CD4-positive, alpha-beta memory T cell (primary cell): ENCODE results near the gene TEKT3. TPM values are rescaled to one million over a fixed set of nuclear protein-coding genes. Genes with fewer than 3 reads are reported as not detected.

ENCODE experiments used
- CTCF ChIA-PET: fragments of 350-600 bp; sonication (Branson Sonifier 250); formaldehyde crosslinking; loops from one replicate; lab custom pipeline; 2021; ENCODE audit warnings: inconsistent platforms; ENCODE audit not compliant: partially characterized antibody; lab: Charles Lee
- POLR2A ChIA-PET: fragments of 350-600 bp; sonication (Branson Sonifier 250); formaldehyde crosslinking; loops from one replicate; lab custom pipeline; 2021; ENCODE audit not compliant: partially characterized antibody; lab: Charles Lee
- DNase-seq, 5 donors: peaks; one replicate each; pipeline versions ENCODE4 v3.0.0 to v3.0.0-alpha.2; 2020 to 2022; ENCODE audit warnings: mixed read lengths in 1 of 5
- H3K27ac ChIP-seq: one replicate; pipeline ENCODE4 v1.7.0; 2013; ENCODE audit warnings: low read depth, low read length
- H3K27me3 ChIP-seq: 2 replicates; pipeline ENCODE4 v1.7.0; 2013; ENCODE audit warnings: mild to moderate bottlenecking, low read length, moderate library complexity; ENCODE audit not compliant: insufficient read depth
- H3K36me3 ChIP-seq: 2 replicates; pipeline ENCODE4 v1.7.0; 2013; ENCODE audit warnings: mild to moderate bottlenecking, low read length, moderate library complexity; ENCODE audit not compliant: insufficient read depth
- H3K4me1 ChIP-seq: 2 replicates; pipeline ENCODE4 v1.7.0; 2013; ENCODE audit warnings: mild to moderate bottlenecking, low read length, moderate library complexity; ENCODE audit not compliant: insufficient read depth
- H3K4me3 ChIP-seq, 2 donors: one replicate each; pipeline ENCODE4 v1.7.0; 2013; ENCODE audit warnings: low read length in 2 of 2, mild to moderate bottlenecking in 1 of 2
- H3K9me3 ChIP-seq, 2 donors: one replicate each; pipeline ENCODE4 v1.7.0; 2013; ENCODE audit warnings: low read length in 2 of 2, control low read depth in 1 of 2; ENCODE audit not compliant: control insufficient read depth in 1 of 2
- H3K27ac Mint-ChIP-seq, 7 donors: one replicate each; pipeline ENCODE4 v1.8.0; 2020 to 2021; ENCODE audit warnings: mixed read lengths in 7 of 7, mild to moderate bottlenecking in 6 of 7, inconsistent platforms in 3 of 7, moderate library complexity in 3 of 7
- H3K27me3 Mint-ChIP-seq, 2 donors: one replicate each; pipeline ENCODE4 v1.8.0; 2020 to 2021; ENCODE audit warnings: mixed read lengths in 2 of 2
- H3K36me3 Mint-ChIP-seq, 2 donors: one replicate each; pipeline ENCODE4 v1.8.0; 2020 to 2021; ENCODE audit warnings: mixed read lengths in 2 of 2, inconsistent platforms in 1 of 2, mild to moderate bottlenecking in 1 of 2
- H3K4me1 Mint-ChIP-seq, 4 donors: one replicate each; pipeline ENCODE4 v1.8.0; 2020 to 2021; ENCODE audit warnings: mixed read lengths in 4 of 4, mild to moderate bottlenecking in 1 of 4
- H3K4me3 Mint-ChIP-seq, 8 donors: one replicate each; pipeline ENCODE4 v1.8.0; 2020 to 2021; ENCODE audit warnings: mixed read lengths in 8 of 8, mild to moderate bottlenecking in 7 of 8, moderate library complexity in 6 of 8, inconsistent platforms in 3 of 8
- H3K9me3 Mint-ChIP-seq, 8 donors: one replicate each; pipeline ENCODE4 v1.8.0; 2020 to 2021; ENCODE audit warnings: mixed read lengths in 8 of 8, mild to moderate bottlenecking in 5 of 8, inconsistent platforms in 3 of 8, moderate library complexity in 1 of 8
- intact Hi-C: fragments of 100-400 bp; cut with micrococcal nuclease; formaldehyde crosslinking; loops from one replicate; pipeline ENCODE4 v1.15.1; 2023
- polyA plus RNA-seq, 2 donors: library from polyadenylated mRNA; unstranded; fragments of 300-500 nt; fragmentation: Illumina TruSeq; gene quantifications; one replicate each; pipeline ENCODE4 v1.2.3, GENCODE V29; 2021
- total RNA-seq, 2 experiments: library from RNA; stranded (reverse); gene quantifications; one replicate each; pipeline ENCODE4 v1.2.3, GENCODE V29; 2021

TEKT3 gene
- total and polyA plus RNA-seq, 4 experiments from 2014 or later: 0.42 to 0.76 TPM; not detected in 2

- Histone ChIP-seq H3K27me3 (no peaks in the 10 kb centered on the region), H3K27ac (no peak overlapping the region), H3K36me3 (no peaks in the 10 kb centered on the region), H3K4me3 (no peak overlapping the region), H3K4me1 (no peaks in the 10 kb centered on the region), H3K9me3 (no peaks in the 10 kb centered on the region)
- Mint-ChIP-seq H3K9me3 (peaks cover 0 to 5% (median 3%) of the 10 kb centered on the region in 8 donors), H3K4me1 (no peaks in the 10 kb centered on the region), H3K36me3 (no peaks in the 10 kb centered on the region), H3K27me3 (peaks cover 30 to 37% of the 10 kb centered on the region in 2 donors), H3K4me3 (no peak overlapping the region), H3K27ac (no peak overlapping the region)
- DNase-seq: no peak
- ChIA-PET POLR2A (no interaction called here), CTCF (no interaction called here)
- intact Hi-C loops: no loop called here
Observed at GRCh38 chr17:15285466-15285865, 55.9 kb downstream of the TEKT3 start.

GRCh38 chr17:15284537-15284936, 56.9 kb downstream of the TEKT3 start:
- ChIA-PET POLR2A (no interaction called here), CTCF (no interaction called here)
- no peaks in the 10 kb centered on the region for H3K4me1 ChIP-seq
- intact Hi-C loops: no loop called here
- H3K27ac Mint-ChIP-seq: no peak overlapping the region
- no peaks in the 10 kb centered on the region for H3K9me3 ChIP-seq
- H3K9me3 Mint-ChIP-seq: peaks cover 0 to 5% (median 3%) of the 10 kb centered on the region in 8 donors
- H3K27me3 Mint-ChIP-seq: peaks cover 29 to 35% of the 10 kb centered on the region in 2 donors
- no peak overlapping the region for H3K4me3 ChIP-seq
- no peaks in the 10 kb centered on the region for H3K36me3 Mint-ChIP-seq
- H3K36me3 ChIP-seq: no peaks in the 10 kb centered on the region
- no peak for DNase-seq
- H3K27me3 ChIP-seq: no peaks in the 10 kb centered on the region
- H3K4me1 Mint-ChIP-seq: no peaks in the 10 kb centered on the region
- H3K27ac ChIP-seq: no peak overlapping the region
- no peak overlapping the region for H3K4me3 Mint-ChIP-seq

- ChIA-PET CTCF (no interaction called here), POLR2A (no interaction called here)
- peaks cover 30 to 38% of the 10 kb centered on the region in 2 donors for H3K27me3 Mint-ChIP-seq
- intact Hi-C loops: no loop called here
- no peak overlapping the region for H3K4me3 ChIP-seq
- no peak for DNase-seq
- H3K4me1 ChIP-seq: no peaks in the 10 kb centered on the region
- no peaks in the 10 kb centered on the region for H3K9me3 ChIP-seq
- no peaks in the 10 kb centered on the region for H3K27me3 ChIP-seq
- H3K36me3 ChIP-seq: no peaks in the 10 kb centered on the region
- no peak overlapping the region for H3K27ac ChIP-seq
- H3K4me1 Mint-ChIP-seq: no peaks in the 10 kb centered on the region
- H3K9me3 Mint-ChIP-seq: peaks cover 0 to 5% (median 3%) of the 10 kb centered on the region in 8 donors
- no peaks in the 10 kb centered on the region for H3K36me3 Mint-ChIP-seq
- no peak overlapping the region for H3K4me3 Mint-ChIP-seq
- H3K27ac Mint-ChIP-seq: no peak overlapping the region
Observed at GRCh38 chr17:15284107-15284506, 57.3 kb downstream of the TEKT3 start.

- Histone ChIP-seq H3K4me3 (no peak overlapping the region), H3K27ac (no peak overlapping the region), H3K36me3 (no peaks in the 10 kb centered on the region), H3K27me3 (no peaks in the 10 kb centered on the region), H3K9me3 (no peaks in the 10 kb centered on the region), H3K4me1 (no peaks in the 10 kb centered on the region)
- intact Hi-C loops: no loop called here
- H3K9me3 Mint-ChIP-seq: peaks cover 0 to 5% (median 3%) of the 10 kb centered on the region in 8 donors
- ChIA-PET CTCF (interaction anchor here (0.9 kb wide), 1 partner anchor 24 kb away, joined by 4 read pairs; no protein-coding TSS in a partner anchor), POLR2A (no interaction called here)
- no peak for DNase-seq
- H3K27ac Mint-ChIP-seq: no peak overlapping the region
- H3K36me3 Mint-ChIP-seq: no peaks in the 10 kb centered on the region
- H3K27me3 Mint-ChIP-seq: peaks cover 18 to 33% of the 10 kb centered on the region in 2 donors
- H3K4me1 Mint-ChIP-seq: no peaks in the 10 kb centered on the region
- no peak overlapping the region for H3K4me3 Mint-ChIP-seq
Observed at GRCh38 chr17:15281909-15282308, 59.5 kb downstream of the TEKT3 start.

- Mint-ChIP-seq H3K36me3 (no peaks in the 10 kb centered on the region), H3K27ac (no peak overlapping the region), H3K4me1 (no peaks in the 10 kb centered on the region), H3K4me3 (no peak overlapping the region), H3K27me3 (peaks cover 18 to 28% of the 10 kb centered on the region in 2 donors), H3K9me3 (peaks cover 2 to 11% (median 4%) of the 10 kb centered on the region in 8 donors)
- no peak for DNase-seq
- intact Hi-C loops: no loop called here
- Histone ChIP-seq H3K27me3 (no peaks in the 10 kb centered on the region), H3K9me3 (no peaks in the 10 kb centered on the region), H3K4me3 (no peak overlapping the region), H3K27ac (no peak overlapping the region), H3K36me3 (no peaks in the 10 kb centered on the region), H3K4me1 (no peaks in the 10 kb centered on the region)
- ChIA-PET CTCF (no interaction called here), POLR2A (no interaction called here)
Observed at GRCh38 chr17:15278924-15279477, 62.4 kb downstream of the TEKT3 start.

GRCh38 chr17:15278380-15278779, 63.0 kb downstream of the TEKT3 start:
- no peaks in the 10 kb centered on the region for H3K36me3 Mint-ChIP-seq
- H3K9me3 Mint-ChIP-seq: peaks cover under 1 to 11% (median 3%) of the 10 kb centered on the region in 8 donors
- intact Hi-C loops: no loop called here
- no peaks in the 10 kb centered on the region for H3K36me3 ChIP-seq
- H3K4me3 Mint-ChIP-seq: no peak overlapping the region
- H3K27ac ChIP-seq: no peak overlapping the region
- H3K27me3 Mint-ChIP-seq: peaks cover 12 to 27% of the 10 kb centered on the region in 2 donors
- no peaks in the 10 kb centered on the region for H3K4me1 Mint-ChIP-seq
- no peaks in the 10 kb centered on the region for H3K4me1 ChIP-seq
- no peaks in the 10 kb centered on the region for H3K27me3 ChIP-seq
- H3K4me3 ChIP-seq: no peak overlapping the region
- H3K9me3 ChIP-seq: no peaks in the 10 kb centered on the region
- H3K27ac Mint-ChIP-seq: no peak overlapping the region
- DNase-seq: no peak
- ChIA-PET POLR2A (no interaction called here), CTCF (no interaction called here)

- peaks cover 0 to 5% (median 1%) of the 10 kb centered on the region in 4 donors for H3K4me1 Mint-ChIP-seq
- POLR2A ChIA-PET: no interaction called here
- no peaks in the 10 kb centered on the region for H3K27me3 ChIP-seq
- intact Hi-C loops: no loop called here
- CTCF ChIA-PET: no interaction called here
- no peaks in the 10 kb centered on the region for H3K4me1 ChIP-seq
- peaks cover 0 to 20% of the 10 kb centered on the region in 2 donors for H3K27me3 Mint-ChIP-seq
- H3K27ac Mint-ChIP-seq: no peak overlapping the region
- H3K36me3 ChIP-seq: no peaks in the 10 kb centered on the region
- H3K9me3 ChIP-seq: no peaks in the 10 kb centered on the region
- H3K27ac ChIP-seq: no peak overlapping the region
- no peak overlapping the region for H3K4me3 ChIP-seq
- no peak overlapping the region for H3K4me3 Mint-ChIP-seq
- H3K9me3 Mint-ChIP-seq: peaks cover 0 to 8% (median 2%) of the 10 kb centered on the region in 8 donors
- no peaks in the 10 kb centered on the region for H3K36me3 Mint-ChIP-seq
- DNase-seq: no peak
Observed at GRCh38 chr17:15274017-15274416, 67.4 kb downstream of the TEKT3 start.
